ENCODE data around the gene STARD3. TPM values are rescaled to one million over a fixed set of nuclear protein-coding genes. Genes with fewer than 3 reads are reported as not detected.
A peak's percentile ranks its signal among the peaks of the same experiment; 100 is the strongest.

The STARD3 gene
- total and polyA plus RNA-seq, 9 of the 15 experiments (the other 6 are each of a cell fraction or from before 2014, with no cell fraction given), result 0.63 to 87.0 (median 46.0) TPM

DNA sequence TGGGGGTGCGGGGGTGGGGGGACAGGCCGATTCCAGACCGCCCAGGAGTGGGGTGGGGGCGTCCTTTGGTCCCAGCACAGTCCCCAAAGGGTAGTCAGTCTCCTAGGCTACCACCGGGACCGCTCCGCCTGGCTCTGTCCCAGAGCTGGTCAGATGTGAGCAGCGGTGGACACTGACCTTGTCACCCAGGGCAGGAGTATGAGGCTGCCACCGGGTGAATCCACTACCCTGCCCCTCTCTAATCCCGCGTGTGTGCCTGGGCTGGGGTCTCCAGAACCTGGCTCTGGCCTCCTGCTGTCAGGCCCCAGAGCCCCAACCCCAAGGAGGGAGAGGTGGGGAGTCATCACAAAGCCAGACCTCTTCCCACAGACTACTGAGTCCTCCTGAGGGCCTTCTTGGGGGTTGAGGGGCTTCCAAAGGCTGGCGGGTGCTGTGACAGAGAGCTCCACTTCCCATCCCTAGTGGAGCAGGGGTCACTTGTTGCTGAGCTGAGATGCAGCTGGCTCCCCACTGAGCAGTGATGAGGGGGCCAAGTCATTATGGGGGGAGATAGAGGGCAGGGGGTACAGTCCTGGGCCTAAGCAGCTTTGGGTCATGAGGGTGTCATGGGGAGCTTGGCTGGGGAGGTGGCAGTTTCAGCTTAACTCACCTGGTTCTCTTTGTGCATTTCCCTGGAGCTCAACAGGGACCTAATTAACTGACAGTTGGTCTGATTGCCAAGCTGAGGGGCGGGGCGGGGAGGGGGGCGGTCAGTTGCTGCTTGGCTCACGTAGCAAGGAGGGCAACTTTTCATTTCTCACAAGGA is 9.0 kb upstream of the STARD3 start:
- CTCF ChIA-PET (ENCODE audit: low intra/inter-chr PET ratio), result interaction anchor here (0.6 kb wide), 1 partner anchor 355 kb away, joined by 3 read pairs; no protein-coding TSS in a partner anchor
- Histone ChIP-seq H2AFZ (ENCODE audit: low read depth, low read length) (no peak overlapping the region), H3K4me1 (replicated peaks in 1 of 2; ENCODE audit: control insufficient read depth in 2 of 2, insufficient read depth in 2 of 2, low read length in 2 of 2) (peaks cover 0 to 49% of the 10 kb centered on the region in 2 experiments; a peak in 2 of 5 replicates), H3K9me1 (ENCODE audit: control insufficient read depth, insufficient read depth, low read length) (no peaks in the 10 kb centered on the region), H3K4me3 (no peak overlapping the region), H3K27ac (ENCODE audit: extremely low read depth, low read depth, low read length) (no peak overlapping the region), H3K9me3 (replicated peaks; ENCODE audit: control insufficient read depth, insufficient read depth, low read depth, low read length) (no peaks in the 10 kb centered on the region), H4K20me1 (replicated peaks; ENCODE audit: control insufficient read depth, insufficient read depth, low read length) (no peaks in the 10 kb centered on the region), H3K27me3 (ENCODE audit: control insufficient read depth in 2 of 2, insufficient read depth in 2 of 2, low read length in 2 of 2) (no peaks in the 10 kb centered on the region), H3K36me3 (ENCODE audit: control insufficient read depth, insufficient read depth, low read length) (no peaks in the 10 kb centered on the region), H3K9ac (ENCODE audit: insufficient read depth in 1 of 2, low read depth in 2 of 2, low read length in 2 of 2) (peak overlapping the region in 1 of 2 experiments; percentile 55; a peak in 1 of 4 replicates), H3K4me2 (ENCODE audit: insufficient read depth, low read length) (no peak overlapping the region), H3K79me2 (ENCODE audit: control insufficient read depth, insufficient read depth, low read length) (no peaks in the 10 kb centered on the region)
- no peak for FAIRE-seq
- ATAC-seq, result no peak
- WGBS (ENCODE audit: insufficient coverage, low coverage, missing lambda C conversion rate), result 80% methylated on average over 7 of the region's 16 CpGs
- in situ Hi-C loops (cut with MboI) (no loop called here), intact Hi-C loops (cut with micrococcal nuclease) (no loop called here)
- TF ChIP-seq SOX6 (IDR thresholded peaks at IDR 0.05), result no peak
- no peak for TF ChIP-seq ARID3A (IDR thresholded peaks at IDR 0.05; ENCODE audit: borderline replicate concordance, low read depth, low read length)
- no peak for TF ChIP-seq ZBTB17 (CRISPR knock-in tag; IDR thresholded peaks at IDR 0.05)
- DNase-seq (ENCODE audit: extremely low read depth in 1 of 4, low spot score in 3 of 4), result no peak
- no TSS peak for BruUV-seq (replicated peaks)
- POLR2A ChIA-PET, result interaction anchor here (0.6 to 1.6 kb wide), 5 partner anchors 10 to 101 kb away, joined by 3 to 7 read pairs (median 4); no protein-coding TSS in a partner anchor
